SU-DHL-6 (cell line): Measurements from ENCODE around the gene VTI1A.

ENCODE experiments used
- EZH2phosphoT487 ChIP-seq: fragments of 200-600 bp; sonication (generic), shearing (Covaris generic); conservative IDR thresholded peaks from 2 replicates; pipeline ENCODE4 v1.6.1; 2018; ENCODE audit warnings: mild to moderate bottlenecking, antibody characterized with exemption, low read length, moderate library complexity, mixed read lengths
- TF ChIP-seq, protein P1 (sequence below): fragments of 200-600 bp; sonication (generic); IDR thresholded peaks from one replicate; pipeline ENCODE4 v1.5.1; 2017; ENCODE audit warnings: antibody characterized with exemption, mild to moderate bottlenecking, low read length, moderate library complexity; ENCODE audit not compliant: insufficient read depth, poor library complexity, severe bottlenecking

DNA sequence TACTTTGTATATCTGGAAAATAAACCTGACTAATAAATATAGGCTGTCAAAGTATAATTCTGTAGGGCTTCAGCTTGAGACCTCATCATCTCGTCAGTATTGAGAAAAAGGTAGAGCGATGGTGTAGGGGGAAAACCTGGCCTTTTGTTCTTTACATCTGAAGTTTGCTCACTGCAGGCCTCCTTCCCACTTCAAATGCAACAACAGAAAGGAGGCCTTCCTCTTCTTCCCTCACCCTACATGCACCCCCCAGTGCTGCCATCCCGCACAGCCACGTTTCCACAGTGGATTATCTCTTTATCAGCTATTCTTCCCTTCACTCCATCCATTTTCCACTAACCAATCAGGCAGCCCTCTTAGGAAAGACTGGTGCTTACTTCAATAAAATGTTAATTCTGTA lies 112.3 kb downstream of the VTI1A start:
- TF ChIP-seq, protein P1, sequence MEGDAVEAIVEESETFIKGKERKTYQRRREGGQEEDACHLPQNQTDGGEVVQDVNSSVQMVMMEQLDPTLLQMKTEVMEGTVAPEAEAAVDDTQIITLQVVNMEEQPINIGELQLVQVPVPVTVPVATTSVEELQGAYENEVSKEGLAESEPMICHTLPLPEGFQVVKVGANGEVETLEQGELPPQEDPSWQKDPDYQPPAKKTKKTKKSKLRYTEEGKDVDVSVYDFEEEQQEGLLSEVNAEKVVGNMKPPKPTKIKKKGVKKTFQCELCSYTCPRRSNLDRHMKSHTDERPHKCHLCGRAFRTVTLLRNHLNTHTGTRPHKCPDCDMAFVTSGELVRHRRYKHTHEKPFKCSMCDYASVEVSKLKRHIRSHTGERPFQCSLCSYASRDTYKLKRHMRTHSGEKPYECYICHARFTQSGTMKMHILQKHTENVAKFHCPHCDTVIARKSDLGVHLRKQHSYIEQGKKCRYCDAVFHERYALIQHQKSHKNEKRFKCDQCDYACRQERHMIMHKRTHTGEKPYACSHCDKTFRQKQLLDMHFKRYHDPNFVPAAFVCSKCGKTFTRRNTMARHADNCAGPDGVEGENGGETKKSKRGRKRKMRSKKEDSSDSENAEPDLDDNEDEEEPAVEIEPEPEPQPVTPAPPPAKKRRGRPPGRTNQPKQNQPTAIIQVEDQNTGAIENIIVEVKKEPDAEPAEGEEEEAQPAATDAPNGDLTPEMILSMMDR, result no peak
- TF ChIP-seq EZH2phosphoT487, result no peak
